ENCODE results near the gene DSCAM.

Gene DSCAM

GRCh38 chr21:40134731-40135492 is 712.0 kb downstream of the DSCAM start:
- DNase-seq (ENCODE audit: low read depth, low spot score): no peak

GRCh38 chr21:40130476-40130875 is 716.5 kb downstream of the DSCAM start:
- no peak for DNase-seq (ENCODE audit: low read depth, low spot score)

GRCh38 chr21:40129809-40130208 is 717.1 kb downstream of the DSCAM start:
- no peak for DNase-seq (ENCODE audit: low read depth, low spot score)

- DNase-seq (ENCODE audit: low read depth, low spot score): no peak
Observed at GRCh38 chr21:40128891-40129290, 718.1 kb downstream of the DSCAM start.

GRCh38 chr21:40120940-40121575 is 725.9 kb downstream of the DSCAM start:
- no peak for DNase-seq (ENCODE audit: low read depth, low spot score)

GRCh38 chr21:40118527-40118926 is 728.4 kb downstream of the DSCAM start:
- no peak for DNase-seq (ENCODE audit: low read depth, low spot score)

GRCh38 chr21:40117236-40117635 is 729.7 kb downstream of the DSCAM start:
- no peak for DNase-seq (ENCODE audit: low read depth, low spot score)

GRCh38 chr21:40115775-40116174 is 731.2 kb downstream of the DSCAM start:
- no peak for DNase-seq (ENCODE audit: low read depth, low spot score)

GRCh38 chr21:40102682-40103081 is 744.3 kb downstream of the DSCAM start:
- no peak for DNase-seq (ENCODE audit: low read depth, low spot score)

- DNase-seq (ENCODE audit: low read depth, low spot score): no peak
Observed at GRCh38 chr21:40099809-40100208, 747.1 kb downstream of the DSCAM start.

GRCh38 chr21:40095477-40095876 is 751.5 kb downstream of the DSCAM start:
- no peak for DNase-seq (ENCODE audit: low read depth, low spot score)

- DNase-seq (ENCODE audit: low read depth, low spot score): no peak
Observed at GRCh38 chr21:40080385-40080784, 766.6 kb downstream of the DSCAM start.

GRCh38 chr21:40074710-40075109 is 772.2 kb downstream of the DSCAM start:
- no peak for DNase-seq (ENCODE audit: low read depth, low spot score)

GRCh38 chr21:40074198-40074597 is 772.8 kb downstream of the DSCAM start:
- no peak for DNase-seq (ENCODE audit: low read depth, low spot score)

GRCh38 chr21:40073642-40074041 is 773.3 kb downstream of the DSCAM start:
- no peak for DNase-seq (ENCODE audit: low read depth, low spot score)

- no peak for DNase-seq (ENCODE audit: low read depth, low spot score)
Observed at GRCh38 chr21:40070871-40071270, 776.1 kb downstream of the DSCAM start.

GRCh38 chr21:40067751-40068150 is 779.2 kb downstream of the DSCAM start:
- DNase-seq (ENCODE audit: low read depth, low spot score): no peak

- DNase-seq (ENCODE audit: low read depth, low spot score): no peak
Observed at GRCh38 chr21:40066221-40066620, 780.7 kb downstream of the DSCAM start.

GRCh38 chr21:40060083-40060677 is 786.8 kb downstream of the DSCAM start:
- DNase-seq (ENCODE audit: low read depth, low spot score): no peak

GRCh38 chr21:40057331-40057730 is 789.6 kb downstream of the DSCAM start:
- DNase-seq (ENCODE audit: low read depth, low spot score): no peak

- DNase-seq (ENCODE audit: low read depth, low spot score): no peak
Observed at GRCh38 chr21:40056031-40056430, 790.9 kb downstream of the DSCAM start.

GRCh38 chr21:40054403-40054802 is 792.6 kb downstream of the DSCAM start:
- no peak for DNase-seq (ENCODE audit: low read depth, low spot score)

- no peak for DNase-seq (ENCODE audit: low read depth, low spot score)
Observed at GRCh38 chr21:40053007-40053406, 794.0 kb downstream of the DSCAM start.

Measured in brain pericyte (primary cell).